Activated naive CD8-positive, alpha-beta T cell treated with anti-CD3 and anti-CD28 coated beads, Interleukin-2, amount 50 U/mL, for 24 hours (primary cell): ENCODE measurements around the gene JPT1.

ENCODE experiments used
- ATAC-seq: fragments of 150-1000 bp; cut with Tn5 transposase; one replicate; pipeline ENCODE4 v1.10.0; 2021
- DNase-seq: peaks from one replicate; pipeline ENCODE4 v3.0.0; 2021
- H3K27ac Mint-ChIP-seq: one replicate; pipeline ENCODE4 v1.8.0; 2021; ENCODE audit warnings: mild to moderate bottlenecking, mixed read lengths
- H3K27me3 Mint-ChIP-seq: one replicate; pipeline ENCODE4 v1.8.0; 2021; ENCODE audit warnings: mixed read lengths
- H3K36me3 Mint-ChIP-seq: one replicate; pipeline ENCODE4 v1.8.0; 2021; ENCODE audit warnings: low read depth, mixed read lengths
- H3K4me1 Mint-ChIP-seq: one replicate; pipeline ENCODE4 v1.8.0; 2021; ENCODE audit warnings: mixed read lengths
- H3K4me3 Mint-ChIP-seq: one replicate; pipeline ENCODE4 v1.8.0; 2021; ENCODE audit warnings: mild to moderate bottlenecking, moderate library complexity, mixed read lengths
- H3K9me3 Mint-ChIP-seq: one replicate; pipeline ENCODE4 v1.8.0; 2021; ENCODE audit warnings: mixed read lengths

Gene JPT1

GRCh38 chr17:75110234-75110937, 43.9 kb downstream of the JPT1 start:
- Mint-ChIP-seq H3K27me3 (no peaks in the 10 kb centered on the region), H3K4me1 (peaks cover 37% of the 10 kb centered on the region), H3K4me3 (peak overlapping the region; percentile 86), H3K27ac (peak overlapping the region; percentile 64), H3K9me3 (no peaks in the 10 kb centered on the region), H3K36me3 (peaks cover 8% of the 10 kb centered on the region)
- DNase-seq (no peak), ATAC-seq (no peak)

DNA sequence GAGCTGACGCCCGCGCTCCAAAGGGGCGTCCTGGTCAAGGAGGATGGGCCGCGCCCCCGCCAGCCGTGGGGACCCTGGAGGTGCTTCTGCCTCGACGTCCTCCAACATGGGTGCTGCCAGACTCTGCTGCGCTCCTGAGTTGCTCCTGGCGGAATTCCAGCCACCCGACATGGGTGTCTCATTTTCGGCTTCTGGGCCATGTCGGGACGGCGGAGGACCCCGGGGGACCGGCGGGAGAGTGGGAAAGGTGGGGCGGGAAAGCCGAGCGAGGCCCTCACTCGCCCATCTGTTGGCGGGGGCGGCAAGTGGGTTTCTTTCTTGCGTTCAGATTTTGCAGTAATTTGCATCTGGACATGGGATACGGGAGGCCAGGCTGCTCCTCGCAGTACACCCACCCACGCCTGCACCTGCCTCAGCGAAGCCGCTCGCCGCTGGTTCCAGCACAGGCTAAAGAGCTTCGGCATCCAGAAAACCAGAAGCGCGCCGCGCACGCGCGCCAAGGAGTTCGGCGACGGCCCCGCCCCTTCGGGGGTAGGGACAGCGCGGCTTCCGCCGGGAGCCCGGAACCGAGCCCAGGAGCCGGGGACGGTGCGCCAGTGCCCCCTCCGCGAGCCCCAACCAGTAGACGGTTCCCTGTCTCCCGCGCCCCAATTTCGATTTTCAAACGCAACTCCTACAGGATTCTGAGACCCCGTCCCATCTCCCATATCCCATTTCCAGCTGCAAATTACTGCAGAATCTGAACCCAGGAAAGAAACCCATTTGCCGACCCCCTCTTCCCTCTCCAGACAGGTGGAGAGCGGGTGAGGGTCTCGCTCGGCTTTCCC, 44.7 kb downstream of the JPT1 start, which contains the start of gene ARMC7:
TSS of gene ARMC7 (plus strand) at position 563 of the 827 bp plus-strand sequence. CDS start 320 bp downstream, outside the sequence.
- Mint-ChIP-seq H3K36me3 (peaks cover 7% of the 10 kb centered on the region), H3K9me3 (no peaks in the 10 kb centered on the region), H3K27me3 (no peaks in the 10 kb centered on the region), H3K27ac (peak within 1 kb of the TSS; percentile 78), H3K4me3 (peak within 1 kb of the TSS; percentile 86), H3K4me1 (peaks cover 33% of the 10 kb centered on the region)
- ATAC-seq (peak; percentile 85), DNase-seq (peak; percentile 95)

GRCh38 chr17:75109046-75109406, 45.3 kb downstream of the JPT1 start:
- ATAC-seq = no peak
- Mint-ChIP-seq H3K27ac (no peak overlapping the region), H3K4me3 (peak overlapping the region; percentile 86), H3K27me3 (no peaks in the 10 kb centered on the region), H3K4me1 (peaks cover 27% of the 10 kb centered on the region), H3K9me3 (no peaks in the 10 kb centered on the region), H3K36me3 (peaks cover 4% of the 10 kb centered on the region)
- DNase-seq = peak; percentile 30

DNA sequence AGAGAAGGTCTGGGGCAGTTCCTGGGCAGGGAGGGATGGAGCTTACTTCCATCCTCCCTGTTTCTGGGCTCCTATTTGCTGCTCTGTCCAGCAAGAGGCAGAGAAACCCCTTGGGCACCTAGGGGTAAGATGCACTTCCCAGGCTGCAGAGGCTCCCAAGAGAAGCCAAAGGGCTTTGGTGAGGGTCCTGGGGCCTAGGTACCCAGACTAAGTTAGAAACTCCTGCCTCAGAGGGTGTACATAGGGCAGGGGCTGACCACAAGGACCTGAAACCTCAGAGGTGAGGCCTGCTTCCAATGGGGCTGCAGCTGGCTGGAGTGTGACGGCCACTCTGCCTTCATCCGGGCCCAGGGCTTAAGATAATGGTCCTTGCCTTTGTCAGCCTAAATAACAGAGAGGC, 46.1 kb downstream of the JPT1 start:
- H3K27ac Mint-ChIP-seq = no peak overlapping the region
- no peaks in the 10 kb centered on the region for H3K27me3 Mint-ChIP-seq
- peaks cover 4% of the 10 kb centered on the region for H3K36me3 Mint-ChIP-seq
- ATAC-seq (no peak), DNase-seq (no peak)
- peak overlapping the region; percentile 86 for H3K4me3 Mint-ChIP-seq
- H3K4me1 Mint-ChIP-seq = peaks cover 25% of the 10 kb centered on the region
- no peaks in the 10 kb centered on the region for H3K9me3 Mint-ChIP-seq

DNA sequence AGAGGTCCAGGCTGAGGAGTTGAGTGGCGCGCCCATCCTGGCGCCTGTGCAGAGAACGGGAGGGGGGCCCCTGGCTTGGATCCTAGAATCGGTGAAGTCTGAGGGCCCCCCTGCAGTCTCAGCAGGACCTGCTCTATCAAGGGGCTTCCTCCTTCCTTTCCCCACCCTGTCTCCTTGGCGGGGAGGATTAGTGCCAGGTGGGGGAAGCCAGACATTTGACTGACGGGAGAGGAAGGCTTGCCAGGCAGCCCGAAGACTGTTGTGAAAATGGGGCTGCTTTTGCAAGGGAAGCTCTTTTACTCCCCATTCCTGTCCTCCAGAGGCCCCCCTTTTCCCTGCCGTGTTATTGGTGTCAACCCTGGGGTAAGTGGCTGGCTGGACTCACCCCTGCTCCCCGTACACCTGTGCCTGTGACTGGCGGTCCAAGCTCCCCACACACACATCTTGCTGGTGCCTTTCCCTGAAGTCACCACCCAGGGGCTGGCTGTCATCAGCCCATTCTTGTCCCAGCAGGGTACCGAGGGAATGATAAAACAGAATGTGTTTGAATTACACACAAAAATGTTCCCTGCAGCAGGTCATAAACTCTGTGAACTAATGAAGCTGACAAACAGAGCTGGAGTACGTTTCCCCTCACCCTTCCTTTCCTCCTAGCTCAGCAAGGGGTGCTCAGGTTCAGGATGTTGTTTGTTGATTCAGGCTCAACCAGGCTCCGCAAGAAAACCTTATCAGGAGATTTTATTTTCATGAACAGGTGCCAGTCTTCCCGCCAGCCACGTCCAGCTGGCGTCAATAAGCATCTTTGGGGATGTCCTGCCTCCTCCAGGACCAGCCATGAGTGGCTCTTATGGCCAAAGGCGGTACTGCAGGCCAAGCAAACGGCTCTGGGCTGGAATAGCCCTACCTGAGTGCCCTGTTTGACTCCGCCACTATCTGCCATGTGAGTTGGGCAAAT, 48.9 kb downstream of the JPT1 start:
- Mint-ChIP-seq H3K27me3 (no peaks in the 10 kb centered on the region), H3K4me3 (no peak overlapping the region), H3K4me1 (peaks cover 13% of the 10 kb centered on the region), H3K36me3 (no peaks in the 10 kb centered on the region), H3K9me3 (no peaks in the 10 kb centered on the region), H3K27ac (no peak overlapping the region)
- no peak for ATAC-seq
- DNase-seq = peak; percentile 53

- DNase-seq (no peak), ATAC-seq (no peak)
- Mint-ChIP-seq H3K36me3 (no peaks in the 10 kb centered on the region), H3K4me1 (peaks cover 10% of the 10 kb centered on the region), H3K9me3 (no peaks in the 10 kb centered on the region), H3K27me3 (no peaks in the 10 kb centered on the region), H3K27ac (no peak overlapping the region), H3K4me3 (no peak overlapping the region)
Observed at GRCh38 chr17:75103601-75104554, 50.4 kb downstream of the JPT1 start.

GRCh38 chr17:75102385-75102821, 51.9 kb downstream of the JPT1 start:
- DNase-seq (no peak), ATAC-seq (no peak)
- no peaks in the 10 kb centered on the region for H3K9me3 Mint-ChIP-seq
- H3K36me3 Mint-ChIP-seq = no peaks in the 10 kb centered on the region
- H3K4me3 Mint-ChIP-seq = no peak overlapping the region
- no peak overlapping the region for H3K27ac Mint-ChIP-seq
- peaks cover 5% of the 10 kb centered on the region for H3K4me1 Mint-ChIP-seq
- H3K27me3 Mint-ChIP-seq = no peaks in the 10 kb centered on the region

- H3K9me3 Mint-ChIP-seq = no peaks in the 10 kb centered on the region
- H3K4me3 Mint-ChIP-seq = no peak overlapping the region
- H3K27ac Mint-ChIP-seq = no peak overlapping the region
- DNase-seq (no peak), ATAC-seq (no peak)
- no peaks in the 10 kb centered on the region for H3K27me3 Mint-ChIP-seq
- peaks cover 7% of the 10 kb centered on the region for H3K4me1 Mint-ChIP-seq
- H3K36me3 Mint-ChIP-seq = no peaks in the 10 kb centered on the region
Observed at GRCh38 chr17:75099881-75100595, 54.3 kb downstream of the JPT1 start.

DNA sequence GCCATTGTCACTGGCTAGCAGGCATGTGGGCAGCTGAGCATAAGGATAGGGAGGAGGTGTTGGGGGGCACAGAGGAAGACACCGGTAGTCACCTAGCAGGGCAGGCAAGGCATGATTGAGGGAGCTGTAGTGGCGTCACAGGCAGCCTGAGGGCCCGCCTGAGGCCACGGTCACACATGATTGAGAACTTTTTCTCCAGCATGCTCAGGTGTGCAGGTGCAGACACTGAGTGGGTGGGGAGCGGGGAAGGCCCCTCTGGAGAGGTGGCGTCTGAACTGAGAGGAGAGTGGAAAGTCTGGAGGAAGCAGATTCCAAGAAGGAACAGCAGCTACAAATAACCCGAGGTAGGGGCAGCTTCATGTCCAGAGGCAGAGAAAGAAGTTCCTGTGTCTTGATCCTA, 55.5 kb downstream of the JPT1 start:
- ATAC-seq (no peak), DNase-seq (no peak)
- peaks cover 7% of the 10 kb centered on the region for H3K4me1 Mint-ChIP-seq
- H3K36me3 Mint-ChIP-seq = no peaks in the 10 kb centered on the region
- no peak overlapping the region for H3K27ac Mint-ChIP-seq
- H3K4me3 Mint-ChIP-seq = no peak overlapping the region
- H3K9me3 Mint-ChIP-seq = no peaks in the 10 kb centered on the region
- no peaks in the 10 kb centered on the region for H3K27me3 Mint-ChIP-seq

DNA sequence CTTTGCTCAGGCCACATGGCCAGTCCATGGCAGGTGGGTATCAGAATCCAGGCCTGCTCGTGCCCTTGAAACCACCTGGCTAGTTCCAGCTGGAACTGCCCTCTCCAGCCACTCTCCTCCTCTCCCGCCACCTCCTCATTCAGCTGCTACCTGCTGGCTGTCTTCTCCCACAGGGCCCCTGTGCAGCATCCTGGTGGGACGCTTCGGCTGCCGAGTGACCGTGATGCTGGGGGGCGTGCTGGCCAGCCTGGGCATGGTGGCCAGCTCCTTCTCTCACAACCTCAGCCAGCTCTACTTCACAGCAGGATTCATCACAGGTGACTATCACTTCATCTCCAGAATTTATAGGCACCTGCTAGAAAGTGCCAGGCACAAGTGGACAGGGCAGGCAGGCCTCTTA, 56.4 kb downstream of the JPT1 start:
- Mint-ChIP-seq H3K27me3 (no peaks in the 10 kb centered on the region), H3K36me3 (no peaks in the 10 kb centered on the region), H3K9me3 (no peaks in the 10 kb centered on the region), H3K4me1 (peaks cover 7% of the 10 kb centered on the region), H3K4me3 (no peak overlapping the region), H3K27ac (no peak overlapping the region)
- no peak for ATAC-seq
- no peak for DNase-seq

DNA sequence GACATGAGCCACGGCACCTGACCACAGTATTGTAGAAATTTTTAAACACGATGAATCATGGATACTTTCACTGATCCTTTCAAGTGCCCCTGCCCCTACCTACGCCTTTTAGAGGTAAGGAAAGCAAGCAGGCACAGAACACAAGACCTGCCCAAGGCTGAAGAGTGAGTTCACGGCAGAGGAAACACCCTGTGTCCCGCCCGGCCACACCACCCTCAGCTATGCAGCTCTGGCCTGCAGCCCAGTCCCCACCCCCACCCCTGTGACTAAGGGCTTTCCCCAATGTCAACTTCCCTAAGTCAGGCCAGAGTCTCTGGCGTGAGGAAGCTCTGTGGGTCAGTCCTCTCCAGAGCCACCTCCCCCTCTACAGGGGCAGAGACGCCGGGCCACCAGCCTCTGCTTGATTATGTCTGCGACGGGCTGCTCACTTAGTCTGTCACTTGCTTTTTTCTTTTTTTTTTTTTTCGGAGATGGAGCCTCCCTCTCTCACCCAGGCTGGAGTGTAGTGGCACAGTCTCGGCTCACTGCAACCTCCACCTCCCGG, 58.2 kb downstream of the JPT1 start:
- ATAC-seq = peak; percentile 21
- no peak overlapping the region for H3K4me3 Mint-ChIP-seq
- no peak for DNase-seq

GRCh38 chr17:75094871-75095399, 59.4 kb downstream of the JPT1 start:
- Mint-ChIP-seq H3K4me1 (peaks cover 2% of the 10 kb centered on the region), H3K4me3 (no peak overlapping the region), H3K36me3 (no peaks in the 10 kb centered on the region), H3K9me3 (no peaks in the 10 kb centered on the region), H3K27me3 (no peaks in the 10 kb centered on the region), H3K27ac (no peak overlapping the region)
- no peak for DNase-seq
- no peak for ATAC-seq

More for the DNA sequence above, 58.2 kb downstream of the JPT1 start:
- Mint-ChIP-seq H3K9me3 (no peaks in the 10 kb centered on the region), H3K27me3 (no peaks in the 10 kb centered on the region), H3K27ac (no peak overlapping the region), H3K4me1 (peaks cover 2% of the 10 kb centered on the region), H3K36me3 (no peaks in the 10 kb centered on the region)
